Tibial artery (tissue), 4 donors: Measurements from ENCODE around the gene SSB.
"Not testable (repeated sequence)": the region's sequence is repeated elsewhere in the genome, so short reads cannot be mapped to it uniquely, and the experiment has no call there.

Source experiments
- DNase-seq, 2 donors: peaks; one replicate each; pipeline ENCODE4 v3.0.0-alpha.2; 2019
- H3K27ac ChIP-seq, 2 donors: fragments of 200-600 bp; sonication (generic) in 1 of 2; 1 replicate in 1 of 2; 2 replicates in 1 of 2; pipeline ENCODE4 v1.5.1; 2018 to 2019; ENCODE audit warnings: mild to moderate bottlenecking in 1 of 2
- H3K27me3 ChIP-seq, 2 donors: fragments of 200-600 bp; sonication (generic) in 1 of 2; one replicate each; pipeline versions ENCODE4 v1.5.1 to v1.6.0; 2016 to 2019
- H3K36me3 ChIP-seq, 3 donors: fragments of 200-600 bp; sonication (generic) in 2 of 3; one replicate each; pipeline ENCODE4 v1.5.1; 2016 to 2019; ENCODE audit warnings: mild to moderate bottlenecking in 2 of 3
- H3K4me1 ChIP-seq, 4 donors: fragments of 200-600 bp; sonication (generic) in 2 of 4; 1 replicate in 3 of 4; 2 replicates in 1 of 4; pipeline ENCODE4 v1.5.1; 2016 to 2019
- H3K4me3 ChIP-seq, 2 donors: fragments of 200-600 bp; sonication (generic) in 1 of 2; 1 replicate in 1 of 2; 2 replicates in 1 of 2; pipeline ENCODE4 v1.5.1; 2018 to 2019; ENCODE audit warnings: mild to moderate bottlenecking in 2 of 2
- H3K9me3 ChIP-seq, 3 donors: fragments of 200-600 bp; sonication (generic) in 1 of 3; one replicate each; pipeline ENCODE4 v1.5.1; 2016 to 2019
- CTCF ChIP-seq, 2 experiments: fragments of 200-600 bp in 1 of 2; fragments of 450-650 bp in 1 of 2; IDR thresholded peaks; one replicate each; pipeline ENCODE4 v1.5.1; 2017 to 2019; ENCODE audit warnings: antibody characterized with exemption in 2 of 2, mild to moderate bottlenecking in 1 of 2, moderate library complexity in 1 of 2
- intact Hi-C: fragments of 100-400 bp; cut with DNase I; formaldehyde crosslinking; loops from one replicate; pipeline ENCODE4 v1.15.0; 2023; ENCODE audit warnings: low total_unique reads

The SSB gene

DNA sequence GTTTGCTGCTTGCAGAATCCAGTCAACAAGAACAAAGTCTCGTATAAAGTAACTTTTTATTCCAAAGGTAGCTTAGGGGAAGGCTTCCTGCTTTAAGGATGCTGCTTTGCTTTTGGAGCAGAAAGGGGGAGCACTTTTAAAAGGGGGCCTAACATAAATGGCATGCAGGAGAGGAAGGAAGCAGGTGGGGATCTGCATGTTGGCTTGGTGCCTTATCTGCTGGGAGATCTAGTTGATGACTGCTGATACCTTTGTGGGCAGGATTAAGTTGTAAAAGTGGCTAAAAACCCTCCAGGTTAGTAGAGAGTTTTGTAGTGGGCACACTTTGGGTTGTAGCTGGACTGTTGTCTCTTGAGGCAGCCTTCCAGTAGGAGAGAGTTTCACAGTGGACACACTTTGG is 51.0 kb downstream of the SSB start:
- no peaks in the 10 kb centered on the region for H3K36me3 ChIP-seq
- no peak for TF ChIP-seq CTCF (IDR thresholded peaks at IDR 0.05)
- peaks cover 0 to 22% (median 5%) of the 10 kb centered on the region in 4 donors for H3K4me1 ChIP-seq
- no peak for DNase-seq
- no peak overlapping the region for H3K4me3 ChIP-seq
- no peaks in the 10 kb centered on the region for H3K27me3 ChIP-seq
- H3K27ac ChIP-seq, result no peak overlapping the region
- intact Hi-C loops, result no loop called here
- no peaks in the 10 kb centered on the region for H3K9me3 ChIP-seq

GRCh38 chr2:169853041-169853668 is 54.5 kb downstream of the SSB start:
- Histone ChIP-seq H3K4me1 (peaks cover 0 to 8% (median 0%) of the 10 kb centered on the region in 4 donors), H3K36me3 (no peaks in the 10 kb centered on the region), H3K4me3 (no peak overlapping the region), H3K9me3 (no peaks in the 10 kb centered on the region), H3K27me3 (no peaks in the 10 kb centered on the region), H3K27ac (no peak overlapping the region)
- no peak for TF ChIP-seq CTCF (IDR thresholded peaks at IDR 0.05)
- intact Hi-C loops, result no loop called here
- DNase-seq, result no peak

- H3K36me3 ChIP-seq, H3K27me3 ChIP-seq, intact Hi-C loops, DNase-seq, H3K9me3 ChIP-seq, H3K4me3 ChIP-seq, H3K4me1 ChIP-seq, H3K27ac ChIP-seq: not testable (repeated sequence)
Observed at GRCh38 chr2:169855281-169856258, 56.9 kb downstream of the SSB start.

- Histone ChIP-seq H3K4me3 (no peak overlapping the region), H3K36me3 (no peaks in the 10 kb centered on the region), H3K9me3 (no peaks in the 10 kb centered on the region), H3K4me1 (peaks cover 0 to 12% (median 2%) of the 10 kb centered on the region in 4 donors), H3K27ac (no peak overlapping the region), H3K27me3 (no peaks in the 10 kb centered on the region)
- DNase-seq, result no peak
- TF ChIP-seq CTCF (IDR thresholded peaks at IDR 0.05), result no peak
- intact Hi-C loops, result no loop called here
Observed at GRCh38 chr2:169859423-169859822, 60.8 kb downstream of the SSB start.

DNA sequence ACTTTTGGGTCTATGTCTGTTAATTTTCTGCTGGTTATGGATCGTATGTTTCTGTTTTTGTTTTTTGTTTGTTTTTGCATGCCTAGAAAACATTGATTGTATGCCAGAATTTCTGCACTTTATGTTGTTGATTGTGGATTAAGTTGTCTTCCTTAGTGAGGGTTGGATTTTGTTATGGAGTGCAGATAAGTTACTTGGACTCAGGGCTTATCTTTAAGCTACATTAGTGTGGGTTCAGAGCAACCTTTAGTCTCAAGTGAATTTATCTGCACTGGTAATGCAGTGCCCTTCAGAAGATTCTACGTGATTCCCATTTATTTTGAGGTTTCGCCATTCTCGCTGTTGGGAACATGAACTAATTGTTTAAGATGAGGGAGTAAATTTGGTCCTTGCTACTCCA is 61.5 kb downstream of the SSB start:
- Histone ChIP-seq H3K9me3 (no peaks in the 10 kb centered on the region), H3K4me1 (peaks cover 0 to 11% (median 2%) of the 10 kb centered on the region in 4 donors), H3K36me3 (no peaks in the 10 kb centered on the region), H3K4me3 (no peak overlapping the region), H3K27ac (no peak overlapping the region), H3K27me3 (no peaks in the 10 kb centered on the region)
- DNase-seq, result no peak
- intact Hi-C loops, result no loop called here
- TF ChIP-seq CTCF (IDR thresholded peaks at IDR 0.05), result no peak
